ENCODE data around the gene KRT7.

Gene KRT7

DNA sequence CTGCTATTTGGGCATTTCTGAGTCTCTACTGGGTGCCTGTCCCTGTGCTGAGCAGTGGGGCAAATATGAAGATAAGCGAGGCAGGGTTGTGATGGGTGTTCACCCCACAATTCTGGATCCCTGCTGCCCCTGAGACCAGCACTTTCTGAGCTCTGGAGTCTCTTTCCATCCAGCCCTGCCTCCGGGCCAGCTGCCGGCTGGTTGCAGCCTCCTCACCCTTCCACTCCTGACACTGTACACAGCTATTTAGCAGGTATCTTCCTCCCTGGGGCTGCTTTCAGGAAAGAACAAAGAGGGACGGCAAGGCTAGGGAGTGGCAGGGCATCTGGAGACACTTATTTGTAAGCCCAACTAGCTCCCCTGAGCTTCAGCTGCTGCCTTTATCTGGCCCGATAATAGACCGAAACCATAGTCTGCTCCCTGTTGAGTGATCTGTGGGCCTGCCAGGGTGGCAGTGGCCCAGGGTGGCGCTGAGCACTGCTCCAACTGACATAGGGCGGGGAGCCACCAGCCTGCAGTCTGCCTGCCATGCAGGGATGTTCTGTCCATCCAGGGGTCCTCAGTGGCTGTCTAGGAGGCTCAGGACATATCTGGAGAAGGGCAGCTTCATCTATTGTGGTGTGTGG lies 33.6 kb upstream of the KRT7 start:
- DNase-seq (ENCODE audit: low read depth in 1 of 2, low spot score in 1 of 2): no peak

DNA sequence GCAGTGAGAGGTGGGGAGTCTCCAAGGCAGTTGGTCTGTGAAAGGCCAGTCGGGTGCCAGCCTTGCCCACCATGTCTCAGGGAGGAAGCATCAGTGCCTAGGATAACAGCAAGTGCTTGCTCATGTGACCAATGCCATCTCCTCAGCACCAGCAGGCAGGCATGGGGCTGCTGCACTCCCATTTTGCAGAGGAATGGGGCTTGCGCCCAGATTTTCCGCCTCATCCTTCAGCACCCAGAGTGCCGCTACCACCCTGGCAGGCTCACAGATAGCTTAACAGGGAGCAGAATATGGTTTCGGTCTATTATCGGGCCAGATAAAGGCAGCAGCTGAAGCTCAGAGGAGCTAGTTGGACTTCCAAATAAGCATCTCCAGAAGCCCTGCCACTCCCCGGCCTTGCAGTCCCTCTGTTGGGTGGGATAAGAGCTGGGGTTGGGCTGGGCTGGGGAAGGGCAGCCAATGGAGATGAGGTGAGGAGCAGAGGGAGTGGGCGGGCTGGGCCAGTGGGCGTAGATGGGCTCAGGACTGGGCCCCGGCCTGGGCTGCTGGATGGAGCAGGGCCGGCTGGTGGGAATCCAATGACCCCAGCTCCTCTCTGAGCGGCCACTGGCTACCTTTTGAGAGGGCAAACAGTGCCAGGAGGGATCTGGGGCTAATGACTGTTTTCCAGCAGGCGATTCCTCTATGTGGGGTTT lies 32.8 kb upstream of the KRT7 start:
- DNase-seq (ENCODE audit: low read depth in 1 of 2, low spot score in 1 of 2): no peak

DNA sequence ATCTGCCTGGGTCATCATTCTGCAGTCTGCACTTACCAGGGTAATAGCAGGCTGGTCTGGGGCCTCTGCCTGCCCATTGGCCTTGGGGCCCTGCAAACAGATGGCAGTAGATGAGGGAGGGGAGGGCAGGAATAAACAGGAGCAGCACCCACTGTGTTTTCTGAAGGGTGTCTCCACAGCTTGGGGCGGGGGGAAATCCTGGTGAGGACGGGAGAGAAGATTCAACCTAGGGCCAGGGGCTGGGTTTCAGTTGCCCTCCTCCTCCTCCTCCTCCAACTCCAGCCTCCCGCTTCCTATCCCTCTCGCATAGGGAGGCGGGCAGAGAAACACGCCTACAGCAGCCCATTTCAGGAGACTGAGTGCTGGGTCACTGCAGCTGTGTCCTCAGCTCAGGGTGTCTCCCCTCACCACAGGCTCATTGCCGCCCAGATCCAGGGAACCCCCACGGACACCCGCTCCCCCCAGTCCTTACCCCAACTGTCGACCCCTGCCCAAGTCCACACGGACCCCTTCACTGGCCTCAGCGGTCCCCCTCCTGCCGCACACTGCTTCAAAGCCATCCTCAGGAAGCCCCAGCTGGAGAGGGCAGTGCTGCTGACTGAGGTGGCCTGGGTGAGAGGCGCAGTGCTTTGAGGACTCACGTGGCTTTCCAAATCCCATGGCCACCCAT lies 32.1 kb upstream of the KRT7 start:
- no peak for DNase-seq (ENCODE audit: low read depth in 1 of 2, low spot score in 1 of 2)

DNA sequence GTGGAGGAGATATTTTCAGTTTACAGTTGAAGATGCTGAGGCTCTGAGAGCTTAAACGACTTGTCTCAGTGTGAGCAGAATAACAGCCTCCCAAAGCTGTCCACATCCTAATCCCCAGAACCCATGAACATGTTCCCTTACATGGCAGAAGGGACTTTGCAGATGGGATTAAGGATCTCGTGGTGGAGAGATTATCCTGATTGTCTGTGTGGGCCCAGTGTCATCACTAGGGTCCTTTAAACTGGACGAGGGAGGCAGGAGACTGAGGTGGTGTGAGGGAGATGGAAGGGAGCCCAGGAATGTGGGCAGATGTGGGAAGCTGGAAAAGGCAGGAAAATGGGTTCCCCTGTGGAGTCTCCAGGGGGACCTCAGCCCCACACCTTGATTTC lies 31.6 kb upstream of the KRT7 start:
- no peak for DNase-seq (ENCODE audit: low read depth in 1 of 2, low spot score in 1 of 2)

DNA sequence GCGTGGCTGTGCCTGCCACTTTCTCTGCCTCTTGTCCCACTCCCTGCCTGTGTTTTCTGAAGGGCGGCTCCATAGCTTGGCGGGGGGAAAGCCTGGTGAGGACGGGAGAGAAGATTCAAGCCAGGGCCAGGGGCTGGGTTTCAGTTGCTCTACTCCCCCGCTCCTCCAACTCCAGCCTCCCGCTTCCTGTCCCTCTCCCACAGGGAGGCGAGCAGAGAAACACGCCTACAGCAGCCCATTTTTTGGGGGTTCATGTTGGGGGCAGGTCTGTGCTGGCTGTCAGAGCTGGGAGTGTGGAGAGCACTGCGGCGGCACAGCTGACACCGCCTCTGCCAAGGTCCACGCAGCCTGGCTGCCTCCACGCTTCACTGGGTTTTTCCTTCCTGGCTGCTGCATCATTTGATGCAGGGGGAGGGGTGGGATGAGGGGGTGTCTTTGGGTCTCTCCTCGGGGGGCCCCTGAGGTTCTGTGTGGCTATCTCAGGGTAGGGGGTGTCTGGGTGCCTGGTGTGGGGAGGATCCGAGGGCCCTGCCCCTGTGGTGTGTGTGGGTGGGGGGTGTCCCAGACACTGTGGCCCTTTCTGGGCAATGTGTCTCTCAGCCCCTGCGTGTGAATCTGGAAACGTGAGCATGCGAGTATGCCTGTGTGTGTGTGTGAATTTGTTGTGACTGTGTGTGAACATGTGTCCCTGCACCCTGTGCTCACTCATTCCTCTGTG lies 30.5 kb upstream of the KRT7 start:
- no peak for DNase-seq (ENCODE audit: low read depth in 1 of 2, low spot score in 1 of 2)

DNA sequence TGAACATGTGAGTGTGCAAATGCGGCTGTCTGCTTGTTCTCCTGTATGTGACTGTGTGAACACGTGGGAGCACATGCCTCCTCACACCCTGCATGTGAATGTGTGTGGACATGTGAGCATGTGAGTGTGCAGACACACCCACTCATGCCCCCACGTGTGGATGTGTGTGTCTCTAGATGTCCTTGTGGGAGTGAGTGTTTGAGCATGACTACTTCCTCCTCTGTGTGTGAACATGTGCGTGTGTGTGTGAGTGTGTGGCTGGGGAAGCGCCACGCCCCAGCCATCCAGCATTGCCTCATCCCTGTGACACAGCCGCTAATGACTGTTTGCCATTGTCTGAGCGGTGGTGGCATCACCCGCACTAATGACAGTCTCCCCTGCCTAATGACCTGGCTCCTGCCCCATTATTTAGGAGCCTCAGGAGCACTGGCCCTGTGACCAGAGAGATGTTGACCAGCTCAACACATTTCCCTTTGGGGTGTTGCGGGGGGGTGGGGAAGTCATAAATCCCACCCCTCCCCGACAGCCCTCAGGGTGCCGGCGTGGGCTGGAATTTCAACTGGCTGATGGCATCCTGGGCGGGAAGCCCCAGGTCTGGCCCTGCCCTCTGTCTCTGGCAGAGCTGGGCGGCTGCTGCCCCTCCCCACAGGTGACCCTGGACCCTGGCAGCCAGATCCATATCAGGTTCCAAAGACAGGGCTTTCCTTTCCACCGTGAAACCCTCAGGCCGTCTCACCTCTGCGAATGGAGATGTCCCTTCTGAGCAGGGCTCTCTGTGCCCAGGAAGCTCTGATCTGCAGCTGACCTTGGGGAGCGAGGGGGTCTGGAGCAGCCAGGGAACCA lies 29.7 kb upstream of the KRT7 start:
- no peak for DNase-seq (ENCODE audit: low read depth in 1 of 2, low spot score in 1 of 2)

DNA sequence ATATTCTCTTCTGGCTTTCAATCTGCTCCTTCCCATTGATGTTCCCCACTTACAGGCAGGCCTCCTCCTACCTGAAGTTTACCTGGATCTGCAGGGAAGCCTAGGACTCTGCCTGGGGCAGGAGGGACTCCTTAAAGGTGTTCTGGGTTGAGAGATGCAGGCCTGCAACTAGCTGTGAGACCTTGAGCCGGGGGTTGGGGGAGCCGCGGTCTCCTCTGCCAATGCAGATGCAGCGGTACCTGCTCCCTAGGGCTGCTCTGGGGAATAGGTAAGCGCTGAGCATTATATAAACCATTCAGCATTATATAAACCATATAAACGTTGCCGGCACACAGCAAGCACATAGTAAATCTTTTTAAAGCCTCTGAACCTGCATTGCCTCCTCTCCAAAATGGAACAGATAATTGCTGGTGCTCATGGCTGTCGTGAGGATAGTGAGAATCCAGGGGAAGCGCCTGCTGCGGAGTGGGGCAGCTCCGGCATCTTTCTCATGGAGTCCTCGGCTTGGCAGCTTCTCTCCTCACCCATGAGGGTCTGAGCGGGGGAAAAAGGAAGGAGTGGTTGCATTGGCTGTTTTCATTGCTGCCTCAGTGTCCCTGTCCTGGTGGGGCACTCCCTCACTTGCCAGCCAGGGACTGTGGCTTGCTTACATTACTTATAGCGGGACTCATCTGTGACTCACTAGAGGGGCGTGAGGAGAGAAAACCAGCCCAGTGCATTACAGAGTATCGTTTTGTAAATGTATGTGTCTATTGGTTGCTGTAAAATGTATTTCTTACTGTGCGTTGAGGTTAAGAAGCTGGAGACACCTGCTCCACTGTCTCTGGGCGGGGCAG lies 28.7 kb upstream of the KRT7 start:
- no peak for DNase-seq (ENCODE audit: low read depth in 1 of 2, low spot score in 1 of 2)

DNA sequence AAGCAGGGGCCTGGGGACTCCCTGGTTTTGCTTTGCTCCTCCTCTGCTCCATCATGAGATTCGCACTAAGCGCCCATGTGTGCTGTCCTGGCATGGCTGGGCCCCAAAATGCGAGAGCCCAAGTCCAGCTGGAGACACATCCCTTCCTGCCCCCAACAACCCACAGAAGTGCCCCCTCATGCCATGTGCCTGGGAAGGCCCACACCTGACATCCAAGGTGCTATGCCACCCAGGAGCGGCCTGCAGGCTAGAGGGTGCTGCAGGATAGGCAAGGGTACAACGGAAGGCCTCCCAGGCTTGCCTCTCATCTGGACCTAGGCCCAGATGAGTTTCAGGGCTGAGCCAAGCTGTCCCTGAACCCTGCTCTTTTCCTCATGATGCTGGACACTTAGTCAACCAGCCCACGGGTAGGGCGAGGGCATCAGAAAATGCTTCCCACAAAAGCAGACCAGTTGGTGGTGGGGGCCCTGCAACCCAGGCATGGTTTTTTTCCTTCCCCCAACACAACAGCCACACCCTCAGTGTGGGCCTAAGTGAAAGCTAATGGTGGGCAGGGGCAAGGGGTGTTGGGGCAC lies 28.0 kb upstream of the KRT7 start:
- no peak for DNase-seq (ENCODE audit: low read depth in 1 of 2, low spot score in 1 of 2)

DNA sequence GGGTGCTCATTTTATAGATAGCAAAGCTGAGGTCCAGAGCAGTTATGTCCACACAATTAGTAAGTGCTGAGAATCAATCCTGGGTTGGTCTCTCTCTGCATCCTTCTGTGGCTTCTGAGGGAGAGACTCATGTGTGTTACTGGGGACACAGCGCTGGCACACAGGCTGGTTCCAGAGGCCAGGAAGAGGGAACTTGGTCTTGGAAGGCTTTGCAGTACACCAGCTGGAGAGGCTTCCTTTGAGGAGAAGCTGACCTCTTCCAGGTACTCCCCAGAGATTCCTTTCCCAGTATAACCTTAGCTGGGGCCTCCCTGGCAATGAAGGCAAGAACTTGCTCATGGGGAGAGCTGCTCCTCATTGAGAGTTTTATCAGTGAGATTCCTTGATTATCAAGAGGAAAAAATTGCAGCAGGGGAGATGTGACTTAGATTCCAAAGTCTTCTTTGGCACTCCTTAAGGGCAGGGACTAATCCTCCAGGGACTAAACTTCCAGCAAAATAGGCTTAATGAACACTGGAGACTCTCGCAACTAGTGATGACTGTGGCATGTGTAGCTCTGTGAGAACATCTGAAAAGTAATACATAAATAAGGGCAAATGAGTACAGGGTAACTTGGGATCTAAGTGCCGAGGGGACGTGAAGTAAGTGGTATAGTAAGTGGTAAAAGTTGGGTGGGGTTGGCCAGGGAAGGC lies 27.3 kb upstream of the KRT7 start:
- no peak for DNase-seq (ENCODE audit: low read depth in 1 of 2, low spot score in 1 of 2)

DNA sequence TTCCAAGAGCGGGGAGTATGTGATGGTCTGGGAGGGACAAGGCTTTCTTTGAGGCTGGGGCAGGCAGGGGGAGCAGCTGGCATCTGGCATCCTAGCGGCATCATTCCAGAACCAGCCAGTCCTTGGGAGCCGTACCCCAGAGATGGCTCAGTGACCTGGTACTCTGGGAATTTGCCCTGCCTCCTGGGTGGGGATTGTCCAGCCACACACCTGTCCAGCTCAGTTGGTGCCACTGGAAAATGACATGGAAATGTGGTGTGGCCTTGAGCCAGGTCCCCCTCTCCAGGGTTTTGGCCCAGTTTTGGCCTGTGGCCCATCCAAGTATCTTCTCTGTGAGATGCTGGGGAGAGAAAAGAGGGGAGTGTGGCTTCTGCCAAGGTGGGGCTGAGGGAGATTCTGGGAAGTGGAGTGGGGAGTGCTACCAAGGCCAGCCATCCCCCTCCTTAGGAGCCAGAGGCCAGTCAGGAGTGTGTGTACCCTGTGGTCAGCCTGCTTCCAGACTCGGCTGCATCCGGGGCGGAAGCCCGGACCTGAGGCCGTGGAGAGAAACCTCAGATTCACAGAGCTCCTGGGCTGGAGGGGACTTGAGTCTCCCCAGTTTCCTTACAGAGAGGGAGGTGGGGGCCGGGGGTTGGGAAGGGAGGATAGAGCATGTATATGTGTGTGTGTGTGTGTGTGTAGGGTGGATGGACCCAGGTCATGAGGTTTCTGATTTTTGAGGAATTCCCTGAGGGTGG lies 26.6 kb upstream of the KRT7 start:
- DNase-seq (ENCODE audit: low read depth in 1 of 2, low spot score in 1 of 2): no peak

DNA sequence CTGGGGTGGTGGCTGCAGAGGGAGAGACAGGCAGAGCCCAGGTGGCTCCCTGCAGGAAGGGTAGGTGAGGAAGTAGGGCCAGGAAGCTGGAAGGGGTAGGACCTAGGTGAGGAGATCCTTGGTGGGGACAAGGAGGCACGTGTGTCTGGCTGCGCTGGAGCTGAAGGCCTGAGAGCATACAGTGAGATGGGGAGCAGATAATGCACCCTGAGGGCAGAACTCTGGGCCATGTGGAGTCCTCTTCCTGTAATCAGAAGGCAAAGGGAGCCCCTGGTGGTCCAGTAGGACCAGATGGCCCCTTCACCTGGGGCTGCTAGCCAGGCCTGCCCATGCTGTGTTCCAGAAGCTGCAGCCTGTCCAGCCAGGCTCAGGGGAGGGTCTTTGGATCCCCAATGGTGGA lies 25.9 kb upstream of the KRT7 start:
- DNase-seq (ENCODE audit: low read depth in 1 of 2, low spot score in 1 of 2): no peak

DNA sequence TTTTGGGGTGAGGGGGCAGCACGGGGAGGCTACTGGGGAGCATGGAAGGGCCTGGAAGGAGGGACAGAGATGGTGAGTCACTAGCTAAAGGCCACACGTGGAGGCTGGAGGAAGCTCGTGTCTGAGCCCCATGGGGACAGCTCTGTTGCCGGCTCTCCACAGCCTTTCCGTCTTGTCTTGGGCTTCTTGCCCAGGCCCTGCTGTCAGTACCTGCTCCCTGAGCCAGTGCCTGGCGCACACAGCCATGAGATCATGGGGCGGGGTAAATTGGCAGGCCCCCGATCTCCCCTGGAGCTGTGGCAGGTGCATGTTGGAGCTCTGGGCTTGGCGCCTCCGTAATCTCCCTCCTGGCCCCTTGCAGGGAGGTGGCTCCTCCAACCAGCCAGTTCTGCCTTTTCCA lies 25.1 kb upstream of the KRT7 start:
- no peak for DNase-seq (ENCODE audit: low read depth in 1 of 2, low spot score in 1 of 2)

DNA sequence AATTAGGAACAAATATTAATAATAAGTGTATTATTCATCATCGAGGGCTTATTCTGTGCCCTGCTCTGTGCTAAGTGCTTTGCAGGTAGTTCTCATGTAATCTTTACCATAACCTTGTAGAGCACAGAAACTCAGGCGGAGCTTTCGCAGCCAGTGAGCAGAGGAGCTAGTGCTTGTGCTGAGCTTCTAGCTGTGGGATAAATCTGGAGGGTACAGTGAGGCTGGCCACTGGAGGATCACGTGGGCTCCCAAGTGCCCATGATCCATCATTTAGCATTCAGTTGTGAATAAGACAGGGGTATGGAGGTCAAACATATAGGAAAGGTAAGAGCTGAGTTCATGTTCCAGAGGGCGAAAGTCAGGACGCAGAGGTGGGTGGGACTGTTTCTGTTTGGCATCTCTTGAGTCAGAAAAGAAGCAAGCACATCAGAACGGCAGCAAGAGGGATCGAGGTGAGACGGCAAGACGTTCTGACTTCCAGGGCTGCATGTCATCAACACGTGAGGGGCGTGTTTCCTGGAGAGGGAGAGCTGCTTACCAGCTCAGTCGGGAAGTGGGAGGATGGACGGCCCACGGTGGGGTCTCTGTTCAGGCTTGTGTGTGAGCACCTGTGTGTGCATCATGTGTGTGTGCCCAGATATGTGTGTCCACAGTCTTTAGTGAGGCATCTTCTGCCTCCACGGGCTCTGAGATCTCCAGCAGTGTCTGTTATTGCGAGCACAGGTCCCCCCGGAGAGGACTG lies 24.4 kb upstream of the KRT7 start:
- no peak for DNase-seq (ENCODE audit: low read depth in 1 of 2, low spot score in 1 of 2)

DNA sequence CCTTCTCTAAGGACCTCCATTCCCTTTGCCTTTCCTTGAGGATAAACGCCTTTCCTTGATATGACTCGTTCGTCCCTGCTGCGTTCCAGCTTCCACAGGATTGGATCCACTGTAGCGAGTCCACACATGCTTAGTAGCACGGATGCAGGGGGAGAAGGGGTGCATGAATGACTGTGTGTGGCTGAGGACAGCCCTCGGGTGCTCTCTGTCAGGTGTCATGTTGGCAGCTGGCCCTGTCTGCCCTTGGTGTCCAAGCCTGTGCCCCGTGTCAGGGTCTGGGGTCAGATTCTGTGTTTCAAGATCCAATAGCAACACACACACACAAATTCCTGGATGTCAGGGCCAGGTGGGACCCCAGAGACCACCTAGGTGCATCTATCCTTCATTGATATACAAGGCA lies 23.7 kb upstream of the KRT7 start:
- no peak for DNase-seq (ENCODE audit: low read depth in 1 of 2, low spot score in 1 of 2)

DNA sequence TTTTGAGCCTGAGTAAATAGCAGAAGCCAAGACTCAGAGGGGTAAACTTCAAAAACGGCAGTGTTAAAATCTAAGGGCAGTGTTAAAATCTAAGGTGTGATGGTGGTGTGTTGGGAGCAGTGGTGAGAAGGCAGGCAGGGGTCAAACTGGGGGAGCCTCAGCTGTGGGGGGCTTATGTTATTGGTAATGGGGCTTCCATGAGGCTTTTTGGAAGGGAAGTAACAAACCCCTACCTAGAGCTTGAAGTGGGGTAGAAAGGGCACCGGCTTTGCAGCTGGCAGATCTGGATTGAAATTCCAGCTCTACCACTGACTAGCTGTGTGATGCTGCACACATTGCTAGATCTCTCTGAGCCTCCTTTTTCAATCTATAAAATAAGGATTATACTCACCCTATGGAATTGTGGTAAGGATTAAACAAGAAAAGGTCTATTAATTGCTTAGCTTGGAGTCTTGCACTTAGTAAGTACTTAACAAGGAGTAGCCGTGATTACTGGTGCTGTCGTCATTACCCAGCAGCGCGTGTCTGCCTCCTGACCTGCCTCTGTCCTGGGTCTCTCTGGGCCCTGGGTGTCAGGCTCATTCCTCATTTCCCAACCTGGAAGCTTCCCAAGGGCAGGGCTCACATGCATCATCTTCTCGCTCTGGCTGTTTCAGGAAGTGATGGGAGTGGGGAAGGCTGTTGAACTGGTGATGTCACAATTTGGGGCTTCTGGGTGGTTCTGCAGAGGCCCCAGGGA lies 22.7 kb upstream of the KRT7 start:
- DNase-seq (ENCODE audit: low read depth in 1 of 2, low spot score in 1 of 2): no peak

DNA sequence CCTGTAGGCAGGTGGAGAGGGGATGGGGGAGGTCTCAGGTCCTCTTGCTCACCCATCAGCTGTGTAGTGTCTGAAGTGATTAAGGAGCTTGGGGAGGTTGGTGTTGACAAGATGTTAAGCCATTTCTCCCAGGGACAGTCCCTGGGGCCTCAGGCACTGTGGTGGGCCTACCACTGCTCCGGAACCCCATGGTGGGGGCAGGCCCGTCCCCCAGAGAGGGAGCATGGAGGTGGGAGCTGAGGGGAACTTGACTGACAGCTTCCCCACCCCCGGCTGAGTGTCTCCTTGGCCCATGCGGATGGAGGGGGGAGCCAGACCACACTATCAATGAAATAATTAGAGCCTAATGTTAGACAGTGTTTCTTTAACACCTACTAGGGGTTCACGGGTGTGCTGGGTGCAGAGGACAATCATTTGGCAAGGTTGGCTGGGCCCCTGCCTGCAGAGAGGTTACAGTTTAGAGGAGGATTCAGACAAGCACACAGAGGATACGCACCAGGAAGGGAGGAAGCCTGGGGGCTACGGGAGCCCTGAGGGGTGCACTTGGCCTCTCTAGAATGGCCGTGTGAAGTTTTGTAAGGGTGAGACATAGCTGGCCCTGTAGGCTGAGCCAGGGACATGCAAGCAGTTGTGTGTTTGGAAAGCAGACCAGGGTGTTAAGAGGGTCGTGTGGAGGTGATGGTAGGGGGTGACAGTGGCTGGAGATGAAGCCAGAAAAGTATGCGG lies 22.0 kb upstream of the KRT7 start:
- DNase-seq (ENCODE audit: low read depth in 1 of 2, low spot score in 1 of 2): no peak
